Activated CD8-positive, alpha-beta T cell treated with anti-CD3 and anti-CD28 coated beads for 36 hours (primary cell): ENCODE results near the gene KRR1. TPM values are rescaled to one million over a fixed set of nuclear protein-coding genes. Genes with fewer than 3 reads are reported as not detected.

Source experiments
- ATAC-seq: fragments of 200-7000 bp; cut with Tn5 transposase; one replicate; pipeline ENCODE4 v1.10.0; 2021; ENCODE audit warnings: mild to moderate bottlenecking, moderate library complexity
- CTCF ChIA-PET: fragments of 350-600 bp; sonication (Branson Sonifier 250); formaldehyde crosslinking; loops from one replicate; lab custom pipeline; 2021; ENCODE audit warnings: antibody characterized with exemption; lab: Charles Lee
- POLR2A ChIA-PET: fragments of 350-600 bp; sonication (Branson Sonifier 250); formaldehyde crosslinking; loops from one replicate; lab custom pipeline; 2021; ENCODE audit warnings: antibody characterized with exemption; lab: Charles Lee
- DNase-seq: peaks from one replicate; pipeline ENCODE4 v3.0.0-alpha.2; 2020
- H3K27ac Mint-ChIP-seq: one replicate; pipeline ENCODE4 v1.8.0; 2021; ENCODE audit warnings: mild to moderate bottlenecking, mixed read lengths
- H3K27me3 Mint-ChIP-seq: one replicate; pipeline ENCODE4 v1.8.0; 2021; ENCODE audit warnings: mixed read lengths
- H3K36me3 Mint-ChIP-seq: one replicate; pipeline ENCODE4 v1.8.0; 2021; ENCODE audit warnings: low read depth, mixed read lengths
- H3K4me1 Mint-ChIP-seq: one replicate; pipeline ENCODE4 v1.8.0; 2021; ENCODE audit warnings: low read depth, mixed read lengths
- H3K4me3 Mint-ChIP-seq: one replicate; pipeline ENCODE4 v1.8.0; 2021; ENCODE audit warnings: mild to moderate bottlenecking, moderate library complexity, mixed read lengths
- H3K9me3 Mint-ChIP-seq: one replicate; pipeline ENCODE4 v1.8.0; 2021; ENCODE audit warnings: mixed read lengths
- intact Hi-C: fragments of 100-400 bp; cut with micrococcal nuclease; formaldehyde crosslinking; loops from one replicate; pipeline ENCODE4 v1.10.0; 2022
- total RNA-seq, 2 experiments: library from RNA; stranded (reverse); gene quantifications; one replicate each; pipeline ENCODE4 v1.2.3, GENCODE V29; 2021
- TF ChIP-seq, protein P1 (sequence below): fragments of 200-600 bp; IDR thresholded peaks from one replicate; pipeline ENCODE4 v1.8.0; 2022; ENCODE audit warnings: antibody characterized with exemption, mild to moderate bottlenecking

The KRR1 gene
- total RNA-seq, 2 experiments from 2014 or later = 113 to 121 TPM

DNA sequence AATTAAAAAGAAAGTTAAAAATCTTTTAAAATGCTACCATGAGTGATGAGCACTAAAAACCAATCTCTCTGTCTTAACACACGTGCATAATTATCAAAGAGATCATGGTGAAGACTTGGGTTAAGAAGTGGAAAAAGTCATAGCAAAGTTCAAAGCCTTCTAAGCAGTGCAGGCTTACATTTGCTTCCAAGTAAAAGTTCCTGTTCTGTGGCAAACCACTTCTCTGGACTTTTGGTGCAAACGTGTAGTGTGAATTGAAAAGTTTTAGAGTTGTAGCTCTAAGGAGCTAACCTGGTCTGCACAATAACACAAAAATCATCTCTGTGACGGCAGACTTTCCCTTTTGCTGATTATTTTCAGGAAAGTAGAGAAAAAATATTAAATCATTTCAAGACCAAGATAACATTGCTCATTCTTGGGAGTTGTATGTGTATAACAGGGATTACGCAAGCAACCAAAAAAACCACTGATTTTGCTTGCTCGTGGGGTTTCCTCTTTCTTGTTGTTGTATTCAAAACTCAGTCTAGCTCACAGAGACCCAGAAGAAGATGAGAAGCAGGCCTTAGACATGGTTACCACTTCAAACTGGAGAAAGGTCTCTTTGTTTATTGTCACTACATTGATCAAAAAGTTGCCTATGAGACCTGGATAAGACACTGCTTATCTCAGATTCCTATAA is 33.2 kb downstream of the KRR1 start:
- POLR2A ChIA-PET = interaction anchor here (1.0 to 1.5 kb wide), 2 partner anchors 11 to 553 kb away, joined by 3 to 4 read pairs; partner anchors contain the start of gene PHLDA1
- TF ChIP-seq, protein P1, sequence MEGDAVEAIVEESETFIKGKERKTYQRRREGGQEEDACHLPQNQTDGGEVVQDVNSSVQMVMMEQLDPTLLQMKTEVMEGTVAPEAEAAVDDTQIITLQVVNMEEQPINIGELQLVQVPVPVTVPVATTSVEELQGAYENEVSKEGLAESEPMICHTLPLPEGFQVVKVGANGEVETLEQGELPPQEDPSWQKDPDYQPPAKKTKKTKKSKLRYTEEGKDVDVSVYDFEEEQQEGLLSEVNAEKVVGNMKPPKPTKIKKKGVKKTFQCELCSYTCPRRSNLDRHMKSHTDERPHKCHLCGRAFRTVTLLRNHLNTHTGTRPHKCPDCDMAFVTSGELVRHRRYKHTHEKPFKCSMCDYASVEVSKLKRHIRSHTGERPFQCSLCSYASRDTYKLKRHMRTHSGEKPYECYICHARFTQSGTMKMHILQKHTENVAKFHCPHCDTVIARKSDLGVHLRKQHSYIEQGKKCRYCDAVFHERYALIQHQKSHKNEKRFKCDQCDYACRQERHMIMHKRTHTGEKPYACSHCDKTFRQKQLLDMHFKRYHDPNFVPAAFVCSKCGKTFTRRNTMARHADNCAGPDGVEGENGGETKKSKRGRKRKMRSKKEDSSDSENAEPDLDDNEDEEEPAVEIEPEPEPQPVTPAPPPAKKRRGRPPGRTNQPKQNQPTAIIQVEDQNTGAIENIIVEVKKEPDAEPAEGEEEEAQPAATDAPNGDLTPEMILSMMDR = no peak
- Mint-ChIP-seq H3K4me1 (peaks cover 60% of the 10 kb centered on the region), H3K27ac (peak overlapping the region; percentile 98), H3K27me3 (no peaks in the 10 kb centered on the region), H3K4me3 (peak overlapping the region; percentile 13), H3K36me3 (peaks cover 4% of the 10 kb centered on the region), H3K9me3 (no peaks in the 10 kb centered on the region)
- CTCF ChIA-PET = interaction anchor here (0.9 to 1.8 kb wide), 5 partner anchors 8 to 145 kb away, joined by 3 to 5 read pairs (median 4); no protein-coding TSS in a partner anchor
- intact Hi-C loops = loop anchor here (5.0 kb wide), 1 partner anchor 131 kb away; no protein-coding TSS in a partner anchor
- ATAC-seq (peak; percentile 32), DNase-seq (peak; percentile 63)

DNA sequence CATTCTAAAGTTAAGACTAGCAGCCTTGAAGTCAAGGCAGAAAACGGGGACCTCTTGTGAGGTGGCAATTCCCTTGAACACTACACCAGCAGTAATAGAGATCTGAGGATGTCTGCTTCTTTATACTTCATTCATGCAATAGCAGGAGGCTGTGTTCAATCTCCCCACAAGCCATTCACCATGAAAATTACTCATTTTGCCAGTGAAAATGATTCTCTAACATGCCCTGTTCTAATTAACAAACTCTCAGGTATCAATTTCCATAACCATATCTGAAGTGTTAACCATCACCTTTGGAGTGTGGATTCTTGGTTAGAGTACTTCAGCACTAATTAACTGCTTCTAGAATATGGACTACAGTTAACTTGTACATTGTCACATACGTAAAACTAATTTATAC is 34.3 kb downstream of the KRR1 start:
- peak overlapping the region; percentile 64 for H3K27ac Mint-ChIP-seq
- H3K4me3 Mint-ChIP-seq = no peak overlapping the region
- H3K4me1 Mint-ChIP-seq = peaks cover 51% of the 10 kb centered on the region
- TF ChIP-seq, protein P1 = no peak
- ChIA-PET CTCF (interaction anchor here (1.1 to 1.8 kb wide), 4 partner anchors 7 to 142 kb away, joined by 3 to 5 read pairs (median 4); partner anchors contain the start of gene GLIPR1L1), POLR2A (interaction anchor here (0.8 kb wide), 1 partner anchor 86 kb away, joined by 3 read pairs; the partner anchor contains the start of gene GLIPR1L2)
- no peaks in the 10 kb centered on the region for H3K36me3 Mint-ChIP-seq
- H3K9me3 Mint-ChIP-seq = no peaks in the 10 kb centered on the region
- ATAC-seq = no peak
- no peak for DNase-seq
- intact Hi-C loops = loop anchor here (5.0 kb wide), 1 partner anchor 130 kb away; no protein-coding TSS in a partner anchor
- no peaks in the 10 kb centered on the region for H3K27me3 Mint-ChIP-seq

DNA sequence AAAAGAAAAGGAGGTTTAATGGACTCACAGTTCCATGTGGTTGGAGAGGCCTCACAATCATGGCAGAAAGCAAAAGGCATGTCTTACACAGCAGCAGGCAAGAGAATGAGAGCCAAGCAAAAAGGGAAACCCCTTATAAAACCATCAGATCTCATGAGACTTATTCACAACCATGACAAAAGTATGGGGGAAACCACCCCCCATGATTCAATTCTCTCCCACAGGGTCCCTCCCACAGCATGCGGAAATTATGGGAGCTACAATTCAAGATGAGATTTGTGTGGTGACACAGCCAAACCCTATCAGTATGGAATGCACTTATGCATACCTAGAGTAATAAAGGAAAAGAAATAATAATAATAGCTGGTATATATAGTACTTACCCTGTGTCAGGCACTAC is 35.3 kb downstream of the KRR1 start:
- TF ChIP-seq, protein P1 = no peak
- ChIA-PET CTCF (interaction anchor here (1.2 to 1.8 kb wide), 2 partner anchors 9 to 141 kb away, joined by 3 to 5 read pairs; partner anchors contain the start of gene GLIPR1L1), POLR2A (interaction anchor here (1.3 kb wide), 1 partner anchor 9 kb away, joined by 4 read pairs; no protein-coding TSS in a partner anchor)
- ATAC-seq (no peak), DNase-seq (peak; percentile 61)
- Mint-ChIP-seq H3K27me3 (no peaks in the 10 kb centered on the region), H3K4me1 (peaks cover 43% of the 10 kb centered on the region), H3K9me3 (no peaks in the 10 kb centered on the region), H3K27ac (no peak overlapping the region), H3K36me3 (no peaks in the 10 kb centered on the region), H3K4me3 (no peak overlapping the region)
- intact Hi-C loops = loop anchor here (5.0 kb wide), 1 partner anchor 129 kb away; no protein-coding TSS in a partner anchor

DNA sequence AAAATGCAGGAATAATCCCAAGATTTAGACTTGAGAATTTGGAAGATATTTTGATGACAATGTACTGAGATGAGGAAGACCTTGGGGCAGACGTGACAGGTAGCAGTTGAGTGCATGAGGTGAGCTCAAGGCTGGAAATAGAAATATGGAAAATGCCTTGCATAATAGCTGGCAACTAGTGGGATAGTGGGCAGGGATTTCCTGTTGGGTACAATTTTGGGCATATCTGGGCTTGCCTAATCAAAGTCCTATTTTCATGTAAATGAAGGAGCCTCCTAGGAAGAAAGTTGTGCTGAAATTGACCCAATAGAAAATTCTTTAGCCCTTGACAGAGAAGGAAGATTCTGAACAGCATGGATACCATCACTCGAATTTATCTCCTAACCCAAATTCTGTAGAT is 37.3 kb downstream of the KRR1 start:
- ChIA-PET POLR2A (no interaction called here), CTCF (interaction anchor here (0.8 to 2.4 kb wide), 2 partner anchors 11 to 506 kb away, joined by 3 to 15 read pairs; no protein-coding TSS in a partner anchor)
- no peak for ATAC-seq
- Mint-ChIP-seq H3K36me3 (no peaks in the 10 kb centered on the region), H3K27me3 (no peaks in the 10 kb centered on the region), H3K9me3 (no peaks in the 10 kb centered on the region), H3K4me3 (no peak overlapping the region), H3K27ac (no peak overlapping the region), H3K4me1 (peaks cover 30% of the 10 kb centered on the region)
- no peak for DNase-seq
- intact Hi-C loops = no loop called here
- TF ChIP-seq, protein P1 = no peak
